ENCODE measurements around the gene RHOV. TPM values are rescaled to one million over a fixed set of nuclear protein-coding genes. Genes with fewer than 3 reads are reported as not detected.

The RHOV gene
- total RNA-seq, 3 donors from 2014 or later, result 1.6 to 6.2 (median 3.5) TPM

DNA sequence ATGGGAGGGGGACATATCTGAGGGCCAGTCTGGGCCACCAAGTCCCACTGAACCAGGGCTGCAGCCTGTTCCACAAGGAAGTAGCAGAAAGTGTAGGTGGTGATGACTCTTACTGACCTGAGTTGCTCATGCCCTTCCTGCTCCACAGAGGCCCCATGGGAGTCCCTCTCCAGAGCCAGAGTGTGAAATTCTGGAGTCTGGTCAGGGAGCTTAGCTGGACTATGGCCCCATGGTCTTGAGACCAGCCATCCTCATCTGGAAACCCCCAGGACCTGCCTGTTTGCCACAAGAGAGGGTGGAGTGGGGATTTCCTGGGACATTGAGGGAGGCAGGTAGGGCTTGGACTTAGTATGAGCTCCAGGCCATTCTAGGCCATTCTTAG, 27.2 kb downstream of the RHOV start:
- Histone ChIP-seq H3K4me3 (no peak overlapping the region), H3K4me1 (ENCODE audit: low read depth) (peaks cover 20% of the 10 kb centered on the region), H3K36me3 (ENCODE audit: low read depth) (no peaks in the 10 kb centered on the region), H3K9me3 (no peaks in the 10 kb centered on the region)
- ATAC-seq, result peak; percentile 37
- intact Hi-C loops (cut with DNase I, micrococcal nuclease), result no loop called here
- DNase-seq, result peak in 1 of 3 donors; percentile 51
- no peak for TF ChIP-seq CTCF (IDR thresholded peaks at IDR 0.05)

DNA sequence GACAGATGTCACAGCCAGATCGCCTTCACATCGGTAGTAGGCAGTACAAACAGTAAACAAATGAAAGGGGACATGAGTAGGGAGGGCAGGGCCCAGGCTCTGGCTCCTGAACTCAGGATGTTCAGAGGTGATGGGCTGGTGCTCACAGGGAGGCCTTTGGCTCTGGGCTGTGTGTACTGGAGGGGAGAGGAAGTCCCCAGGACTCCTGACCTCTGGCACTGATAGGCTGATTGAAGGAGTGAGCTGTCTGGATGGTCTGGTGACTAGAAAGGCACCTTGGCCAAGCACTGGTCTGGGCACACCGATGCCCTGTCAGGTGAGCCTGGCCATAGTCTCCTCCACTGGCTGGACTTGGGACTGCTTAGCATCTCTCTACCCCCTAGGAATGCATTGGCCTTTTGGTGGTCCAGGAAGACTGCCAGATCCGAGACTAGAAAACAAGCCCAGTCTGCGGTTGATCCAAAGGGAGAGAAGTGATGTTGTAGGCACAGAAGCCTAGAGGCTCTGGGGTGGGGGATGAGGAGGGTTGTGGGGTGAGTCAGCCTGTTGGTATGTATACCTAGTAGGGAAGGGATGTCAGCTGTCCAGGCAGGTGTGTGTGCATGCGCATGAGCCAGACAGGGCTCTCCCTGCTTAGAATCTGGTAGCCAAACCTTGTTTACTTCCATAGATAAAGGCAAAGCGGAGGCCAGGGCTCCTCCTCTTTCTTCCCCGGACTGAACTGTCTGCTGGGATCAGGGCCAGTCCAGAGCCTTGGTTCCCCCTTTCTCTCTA, 28.3 kb downstream of the RHOV start:
- Histone ChIP-seq H3K36me3 (ENCODE audit: low read depth) (no peaks in the 10 kb centered on the region), H3K4me1 (ENCODE audit: low read depth) (peaks cover 15% of the 10 kb centered on the region), H3K4me3 (peak overlapping the region; percentile 65), H3K9me3 (no peaks in the 10 kb centered on the region)
- intact Hi-C loops (cut with DNase I, micrococcal nuclease), result no loop called here
- peak; percentile 77 for ATAC-seq
- TF ChIP-seq CTCF (IDR thresholded peaks at IDR 0.05), result no peak
- DNase-seq, result peak; percentile 80 to 89 (median 86)

- Histone ChIP-seq H3K9me3 (no peaks in the 10 kb centered on the region), H3K4me1 (ENCODE audit: low read depth) (peaks cover 11% of the 10 kb centered on the region), H3K4me3 (peak overlapping the region; percentile 65), H3K36me3 (ENCODE audit: low read depth) (no peaks in the 10 kb centered on the region)
- DNase-seq (no peak), ATAC-seq (no peak)
- TF ChIP-seq CTCF (IDR thresholded peaks at IDR 0.05), result no peak
- intact Hi-C loops (cut with DNase I, micrococcal nuclease), result no loop called here
Observed at GRCh38 chr15:40845036-40845435, 29.0 kb downstream of the RHOV start.

GRCh38 chr15:40844696-40845030, 29.4 kb downstream of the RHOV start:
- H3K9me3 ChIP-seq, result no peaks in the 10 kb centered on the region
- H3K36me3 ChIP-seq (ENCODE audit: low read depth), result no peaks in the 10 kb centered on the region
- TF ChIP-seq CTCF (IDR thresholded peaks at IDR 0.05), result no peak
- H3K4me3 ChIP-seq, result peak overlapping the region; percentile 65
- ATAC-seq (peak; percentile 7), DNase-seq (peak in 2 of 3 donors; percentile 51 to 69)
- peaks cover 11% of the 10 kb centered on the region for H3K4me1 ChIP-seq (ENCODE audit: low read depth)
- intact Hi-C loops (cut with DNase I, micrococcal nuclease), result no loop called here

- ATAC-seq, result peak; percentile 70
- no peaks in the 10 kb centered on the region for H3K36me3 ChIP-seq (ENCODE audit: low read depth)
- intact Hi-C loops (cut with DNase I, micrococcal nuclease), result no loop called here
- peak within 1 kb of the TSS; percentile 65 for H3K4me3 ChIP-seq
- DNase-seq, result peak; percentile 83 to 88 (median 88)
- H3K4me1 ChIP-seq (ENCODE audit: low read depth), result peaks cover 11% of the 10 kb centered on the region
- H3K9me3 ChIP-seq, result no peaks in the 10 kb centered on the region
- TF ChIP-seq CTCF (IDR thresholded peaks at IDR 0.05), result no peak
Observed at GRCh38 chr15:40843885-40844695, 29.9 kb downstream of the RHOV start, which contains the start of gene SPINT1. TSS of gene SPINT1 (plus strand) at chr15:40844048. CDS start at chr15:40844555, 507 bp downstream.
